Activated CD4-positive, alpha-beta T cell treated with anti-CD3 and anti-CD28 coated beads for 24 hours (primary cell): ENCODE measurements around the gene MRPL55.
A peak's percentile ranks its signal among the peaks of the same experiment; 100 is the strongest.

Experiments used
- DNase-seq, 2 donors: peaks; one replicate each; pipeline ENCODE4 v3.0.0-alpha.2; 2020; ENCODE audit warnings: low read depth in 2 of 2

The MRPL55 gene

GRCh38 chr1:228070851-228071250 is 38.2 kb downstream of the MRPL55 start:
- no peak for DNase-seq

- no peak for DNase-seq
These were observed 38.9 kb downstream of the MRPL55 start for GRCh38 chr1:228070173-228070572.

GRCh38 chr1:228068359-228068758 is 40.7 kb downstream of the MRPL55 start:
- no peak for DNase-seq

GRCh38 chr1:228066891-228067654 is 42.0 kb downstream of the MRPL55 start:
- no peak for DNase-seq

GRCh38 chr1:228066416-228066815 is 42.7 kb downstream of the MRPL55 start:
- no peak for DNase-seq

- no peak for DNase-seq
These were observed 43.4 kb downstream of the MRPL55 start for GRCh38 chr1:228065543-228066347.

GRCh38 chr1:228064741-228065542 is 44.2 kb downstream of the MRPL55 start:
- DNase-seq: no peak

GRCh38 chr1:228064296-228064695 is 44.8 kb downstream of the MRPL55 start:
- no peak for DNase-seq

GRCh38 chr1:228063251-228064191 is 45.6 kb downstream of the MRPL55 start:
- no peak for DNase-seq

GRCh38 chr1:228062812-228063211 is 46.3 kb downstream of the MRPL55 start:
- DNase-seq: no peak

- no peak for DNase-seq
These were observed 46.9 kb downstream of the MRPL55 start for GRCh38 chr1:228062085-228062791.

- DNase-seq: no peak
These were observed 47.6 kb downstream of the MRPL55 start for GRCh38 chr1:228061411-228062084.

GRCh38 chr1:228060458-228061190 is 48.5 kb downstream of the MRPL55 start:
- DNase-seq: no peak

- peak; percentile 40 to 68 for DNase-seq
These were observed 49.3 kb downstream of the MRPL55 start for GRCh38 chr1:228059634-228060457.

GRCh38 chr1:228058949-228059633 is 50.0 kb downstream of the MRPL55 start:
- no peak for DNase-seq

GRCh38 chr1:228058172-228058948 is 50.7 kb downstream of the MRPL55 start:
- DNase-seq: no peak
